Head of caudate nucleus (tissue), 42 donors: ENCODE results near the gene MRPL54.
A peak's percentile ranks its signal among the peaks of the same experiment; 100 is the strongest.
"Not testable (repeated sequence)": the region's sequence is repeated elsewhere in the genome, so short reads cannot be mapped to it uniquely, and the experiment has no call there.

Source experiments
- DNase-seq, 42 donors: peaks; one replicate each; pipeline versions ENCODE4 v3.0.0 to v3.0.0-alpha.2; 2020 to 2021; ENCODE audit warnings: mixed read lengths in 7 of 42
- intact Hi-C: fragments of 100-400 bp; cut with DNase I; formaldehyde crosslinking; loops from one replicate; pipeline ENCODE4 v1.15.0; 2022

MRPL54 gene

GRCh38 chr19:3737487-3738205 is 24.8 kb upstream of the MRPL54 start:
- intact Hi-C loops: no loop called here
- no peak for DNase-seq

- peak in 7 of 42 donors; percentile 10 to 48 (median 20) for DNase-seq
- intact Hi-C loops: no loop called here
These were observed 23.8 kb upstream of the MRPL54 start for GRCh38 chr19:3738477-3739220.

- no peak for DNase-seq
- intact Hi-C loops: no loop called here
These were observed 22.1 kb upstream of the MRPL54 start for GRCh38 chr19:3740431-3740830.

GRCh38 chr19:3743486-3743885 is 19.0 kb upstream of the MRPL54 start:
- intact Hi-C loops: no loop called here
- no peak for DNase-seq

- intact Hi-C loops: no loop called here
- DNase-seq: no peak
These were observed 17.0 kb upstream of the MRPL54 start for GRCh38 chr19:3745363-3746045.

GRCh38 chr19:3746371-3747056 is 16.0 kb upstream of the MRPL54 start:
- intact Hi-C loops: no loop called here
- no peak for DNase-seq

- DNase-seq: no peak
- intact Hi-C loops: no loop called here
These were observed 13.5 kb upstream of the MRPL54 start for GRCh38 chr19:3748965-3749364.

- intact Hi-C loops: no loop called here
- no peak for DNase-seq
These were observed 12.3 kb upstream of the MRPL54 start for GRCh38 chr19:3750211-3750610.

GRCh38 chr19:3751236-3751635 is 11.2 kb upstream of the MRPL54 start:
- DNase-seq: no peak
- intact Hi-C loops: no loop called here

GRCh38 chr19:3752492-3752891 is 10.0 kb upstream of the MRPL54 start:
- DNase-seq: no peak
- intact Hi-C loops: no loop called here

GRCh38 chr19:3753631-3754410 is 8.7 kb upstream of the MRPL54 start:
- no peak for DNase-seq
- intact Hi-C loops: no loop called here

- intact Hi-C loops, DNase-seq: not testable (repeated sequence)
These were observed 4.8 kb upstream of the MRPL54 start for GRCh38 chr19:3757705-3758104.

GRCh38 chr19:3758297-3758696 is 4.2 kb upstream of the MRPL54 start:
- DNase-seq, intact Hi-C loops: not testable (repeated sequence)

GRCh38 chr19:3759482-3760254 is 2.8 kb upstream of the MRPL54 start:
- intact Hi-C loops: loop anchor here (10.0 kb wide), 1 partner anchor 215 kb away; the partner anchor contains the start of gene DAPK3
- no peak for DNase-seq

- intact Hi-C loops: loop anchor here (10.0 kb wide), 1 partner anchor 214 kb away; the partner anchor contains the start of gene DAPK3
- DNase-seq: no peak
These were observed 1.6 kb upstream of the MRPL54 start for GRCh38 chr19:3760871-3761361.

- intact Hi-C loops: loop anchor here (10.0 kb wide), 1 partner anchor 213 kb away; the partner anchor contains the start of gene DAPK3
- DNase-seq: peak; percentile 80 to 96 (median 92)
These were observed 926 bp upstream of the MRPL54 start, which contains the start of gene APBA3 for GRCh38 chr19:3761382-3762129. TSS of gene APBA3 (minus strand) at chr19:3761692. CDS start at chr19:3760264, 1,428 bp downstream.

- intact Hi-C loops: loop anchor here (10.0 kb wide), 1 partner anchor 213 kb away; the partner anchor contains the start of gene DAPK3
- DNase-seq: no peak
These were observed 380 bp upstream of the MRPL54 start for GRCh38 chr19:3762130-3762473.
